ENCODE data around the gene PEAR1. TPM values are rescaled to one million over a fixed set of nuclear protein-coding genes. Genes with fewer than 3 reads are reported as not detected.

Gene PEAR1
- total RNA-seq, 1 donor, result 10.8 TPM

GRCh38 chr1:156913809-156914387, 20.4 kb downstream of the PEAR1 start:
- no peak overlapping the region for H3K4me3 ChIP-seq (ENCODE audit: low read depth, low read length)
- DNase-seq (ENCODE audit: low read depth), result no peak
- no peak for TF ChIP-seq CTCF (IDR thresholded peaks at IDR 0.05; ENCODE audit: insufficient read depth, low read length)

GRCh38 chr1:156914440-156914856, 20.9 kb downstream of the PEAR1 start:
- H3K4me3 ChIP-seq (ENCODE audit: low read depth, low read length), result no peak overlapping the region
- DNase-seq (ENCODE audit: low read depth), result no peak
- no peak for TF ChIP-seq CTCF (IDR thresholded peaks at IDR 0.05; ENCODE audit: insufficient read depth, low read length)

- peak within 1 kb of the TSS; percentile 44 for H3K4me3 ChIP-seq (ENCODE audit: low read depth, low read length)
- TF ChIP-seq CTCF (IDR thresholded peaks at IDR 0.05; ENCODE audit: insufficient read depth, low read length), result peak; percentile 84
- DNase-seq (ENCODE audit: low read depth), result peak; percentile 75
Measured at GRCh38 chr1:156920233-156921052, 26.9 kb downstream of the PEAR1 start, which contains the start of gene LRRC71. TSS of gene LRRC71 (plus strand) at chr1:156920632. CDS start at chr1:156920804, 172 bp downstream.

- TF ChIP-seq CTCF (IDR thresholded peaks at IDR 0.05; ENCODE audit: insufficient read depth, low read length), result no peak
- no peak for DNase-seq (ENCODE audit: low read depth)
- no peak overlapping the region for H3K4me3 ChIP-seq (ENCODE audit: low read depth, low read length)
Measured at GRCh38 chr1:156921053-156921529, 27.6 kb downstream of the PEAR1 start.

- no peak overlapping the region for H3K4me3 ChIP-seq (ENCODE audit: low read depth, low read length)
- no peak for DNase-seq (ENCODE audit: low read depth)
- no peak for TF ChIP-seq CTCF (IDR thresholded peaks at IDR 0.05; ENCODE audit: insufficient read depth, low read length)
Measured at GRCh38 chr1:156922986-156923669, 29.6 kb downstream of the PEAR1 start.

GRCh38 chr1:156923670-156924477, 30.4 kb downstream of the PEAR1 start:
- H3K4me3 ChIP-seq (ENCODE audit: low read depth, low read length), result no peak overlapping the region
- TF ChIP-seq CTCF (IDR thresholded peaks at IDR 0.05; ENCODE audit: insufficient read depth, low read length), result no peak
- no peak for DNase-seq (ENCODE audit: low read depth)

Data from fibroblast of the aortic adventitia (primary cell).